PC-9 (cell line): ENCODE data around the gene CCDC8. TPM values are rescaled to one million over a fixed set of nuclear protein-coding genes. Genes with fewer than 3 reads are reported as not detected.

Experiments
- BruUV-seq: library from RNA; stranded (reverse); fragments of 400-500 nt; replicated peaks from 2 replicates; lab custom pipeline; 2021; lab: Mats Ljungman, UMichigan
- CTCF ChIA-PET: fragments of 300-600 bp; sonication (Branson Sonifier 250); formaldehyde crosslinking; loops from one replicate; lab custom pipeline; 2022; ENCODE audit warnings: antibody characterized with exemption; lab: Charles Lee
- POLR2A ChIA-PET: fragments of 300-600 bp; sonication (Branson Sonifier 250); formaldehyde crosslinking; loops from one replicate; lab custom pipeline; 2022; ENCODE audit warnings: antibody characterized with exemption; ENCODE audit not compliant: unreplicated experiment; lab: Charles Lee
- DNase-seq, 2 experiments: peaks; one replicate each; pipeline versions ENCODE4 v3.0.0 to v3.0.0-alpha.2; 2015 to 2022; ENCODE audit warnings: mixed read lengths in 1 of 2
- H2AFZ ChIP-seq: fragments of 200-600 bp; sonication (generic); 2 replicates; pipeline ENCODE4 v1.8.1; 2017; ENCODE audit warnings: antibody characterized with exemption
- H3F3A ChIP-seq: fragments of 200-600 bp; sonication (generic); 2 replicates; pipeline ENCODE4 v1.8.1; 2017; ENCODE audit warnings: antibody characterized with exemption, mild to moderate bottlenecking, low read depth; ENCODE audit not compliant: insufficient read depth
- H3K27ac ChIP-seq: fragments of 200-600 bp; sonication (generic); 2 replicates; pipeline ENCODE4 v1.6.1; 2016; ENCODE audit warnings: mixed run types
- H3K27me3 ChIP-seq: fragments of 200-600 bp; sonication (generic); 2 replicates; pipeline ENCODE4 v1.6.1; 2016; ENCODE audit warnings: low read depth, mixed run types; ENCODE audit not compliant: insufficient read depth
- H3K36me3 ChIP-seq: fragments of 200-600 bp; sonication (generic); 2 replicates; pipeline ENCODE4 v1.6.1; 2016; ENCODE audit warnings: low read depth, mixed run types
- H3K4me1 ChIP-seq: fragments of 200-600 bp; sonication (generic); replicated peaks from 2 replicates; pipeline ENCODE4 v1.6.1; 2016; ENCODE audit warnings: mixed run types; ENCODE audit not compliant: insufficient read depth
- H3K4me2 ChIP-seq: fragments of 200-600 bp; sonication (generic); 2 replicates; pipeline ENCODE4 v1.6.1; 2017; ENCODE audit warnings: mixed run types
- H3K4me3 ChIP-seq: fragments of 200-600 bp; sonication (generic); 2 replicates; pipeline ENCODE4 v1.6.1; 2016; ENCODE audit warnings: mixed run types
- H3K79me2 ChIP-seq: fragments of 200-600 bp; sonication (generic); 2 replicates; pipeline ENCODE4 v1.6.1; 2017; ENCODE audit warnings: low read depth, mixed run types
- H3K9me2 ChIP-seq: fragments of 200-600 bp; sonication (generic); 2 replicates; pipeline ENCODE4 v1.8.1; 2017; ENCODE audit warnings: mild to moderate bottlenecking; ENCODE audit not compliant: insufficient read depth
- H3K9me3 ChIP-seq: fragments of 200-600 bp; sonication (generic); 2 replicates; pipeline ENCODE4 v1.8.1; 2016; ENCODE audit warnings: low read depth; ENCODE audit not compliant: insufficient read depth
- H4K20me1 ChIP-seq: fragments of 200-600 bp; sonication (generic); 2 replicates; pipeline ENCODE4 v1.8.1; 2017; ENCODE audit not compliant: insufficient read depth
- EZH2 ChIP-seq: fragments of 200-600 bp; sonication (generic); IDR thresholded peaks from 2 replicates; pipeline ENCODE4 v1.8.0; 2017; ENCODE audit warnings: antibody characterized with exemption, low read depth
- intact Hi-C: fragments of 100-400 bp; cut with micrococcal nuclease; formaldehyde crosslinking; loops from one replicate; pipeline ENCODE4 v1.10.0; 2022; ENCODE audit not compliant: unreplicated experiment
- total RNA-seq: library from RNA; stranded (reverse); gene quantifications from 2 replicates; pipeline ENCODE4 v1.2.3, GENCODE V29; 2021
- TF ChIP-seq, protein P1 (sequence below): fragments of 200-600 bp; sonication (generic); conservative IDR thresholded peaks from 2 replicates; pipeline ENCODE4 v1.6.1; 2017; ENCODE audit warnings: mixed run types, antibody characterized with exemption, mild to moderate bottlenecking, moderate library complexity

The CCDC8 gene
- total RNA-seq, 1 experiment from 2014 or later = 4.2 TPM

DNA sequence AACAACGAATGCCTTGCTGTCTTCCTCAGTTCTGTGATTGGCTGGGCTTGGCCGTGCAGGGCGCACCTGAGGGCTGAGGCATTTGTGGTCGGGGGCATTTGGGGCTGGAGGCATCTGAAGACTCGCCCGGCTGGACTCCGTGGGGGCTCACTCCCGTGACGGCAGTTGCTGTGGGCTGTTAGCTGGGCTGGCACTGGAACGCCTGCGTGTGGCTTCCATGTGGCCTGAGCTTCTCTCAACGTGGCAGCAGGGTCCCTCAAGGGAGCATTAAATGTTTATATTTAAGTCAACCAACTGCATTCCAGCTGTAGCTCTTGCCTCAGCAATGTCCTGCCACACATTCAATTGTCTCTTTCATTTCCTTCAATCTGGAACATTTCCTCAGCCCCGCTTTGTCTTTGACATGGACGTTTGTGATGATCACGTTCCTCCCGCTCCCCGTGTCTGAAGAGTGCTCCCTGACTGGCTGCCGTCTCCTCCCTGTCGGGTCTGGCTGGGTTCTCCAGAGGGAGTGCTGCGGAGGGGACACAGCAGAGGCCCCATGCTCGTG is 21.0 kb downstream of the CCDC8 start:
- H3K9me2 ChIP-seq = no peaks in the 10 kb centered on the region
- no peaks in the 10 kb centered on the region for H3K79me2 ChIP-seq
- POLR2A ChIA-PET = no interaction called here
- DNase-seq = no peak
- H3K9me3 ChIP-seq = no peaks in the 10 kb centered on the region; the same call in 1 of the 2 replicates
- 0 out of 2 replicates have a peak, but pooled peaks cover 6% of the 10 kb centered on the region for H4K20me1 ChIP-seq
- no TSS peak for BruUV-seq
- no peaks in the 10 kb centered on the region for H3K4me1 ChIP-seq
- peaks cover 28% of the 10 kb centered on the region for H3F3A ChIP-seq
- H3K36me3 ChIP-seq = peaks cover 22% of the 10 kb centered on the region; the same call in 1 of the 2 replicates
- intact Hi-C loops = no loop called here
- CTCF ChIA-PET = no interaction called here
- no peak for TF ChIP-seq EZH2
- TF ChIP-seq, protein P1, sequence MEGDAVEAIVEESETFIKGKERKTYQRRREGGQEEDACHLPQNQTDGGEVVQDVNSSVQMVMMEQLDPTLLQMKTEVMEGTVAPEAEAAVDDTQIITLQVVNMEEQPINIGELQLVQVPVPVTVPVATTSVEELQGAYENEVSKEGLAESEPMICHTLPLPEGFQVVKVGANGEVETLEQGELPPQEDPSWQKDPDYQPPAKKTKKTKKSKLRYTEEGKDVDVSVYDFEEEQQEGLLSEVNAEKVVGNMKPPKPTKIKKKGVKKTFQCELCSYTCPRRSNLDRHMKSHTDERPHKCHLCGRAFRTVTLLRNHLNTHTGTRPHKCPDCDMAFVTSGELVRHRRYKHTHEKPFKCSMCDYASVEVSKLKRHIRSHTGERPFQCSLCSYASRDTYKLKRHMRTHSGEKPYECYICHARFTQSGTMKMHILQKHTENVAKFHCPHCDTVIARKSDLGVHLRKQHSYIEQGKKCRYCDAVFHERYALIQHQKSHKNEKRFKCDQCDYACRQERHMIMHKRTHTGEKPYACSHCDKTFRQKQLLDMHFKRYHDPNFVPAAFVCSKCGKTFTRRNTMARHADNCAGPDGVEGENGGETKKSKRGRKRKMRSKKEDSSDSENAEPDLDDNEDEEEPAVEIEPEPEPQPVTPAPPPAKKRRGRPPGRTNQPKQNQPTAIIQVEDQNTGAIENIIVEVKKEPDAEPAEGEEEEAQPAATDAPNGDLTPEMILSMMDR = no peak
- no peaks in the 10 kb centered on the region for H3K27me3 ChIP-seq
- H3K4me3 ChIP-seq = no peak overlapping the region
- H3K27ac ChIP-seq = no peak overlapping the region
- H2AFZ ChIP-seq = no peak overlapping the region
- no peak overlapping the region for H3K4me2 ChIP-seq

DNA sequence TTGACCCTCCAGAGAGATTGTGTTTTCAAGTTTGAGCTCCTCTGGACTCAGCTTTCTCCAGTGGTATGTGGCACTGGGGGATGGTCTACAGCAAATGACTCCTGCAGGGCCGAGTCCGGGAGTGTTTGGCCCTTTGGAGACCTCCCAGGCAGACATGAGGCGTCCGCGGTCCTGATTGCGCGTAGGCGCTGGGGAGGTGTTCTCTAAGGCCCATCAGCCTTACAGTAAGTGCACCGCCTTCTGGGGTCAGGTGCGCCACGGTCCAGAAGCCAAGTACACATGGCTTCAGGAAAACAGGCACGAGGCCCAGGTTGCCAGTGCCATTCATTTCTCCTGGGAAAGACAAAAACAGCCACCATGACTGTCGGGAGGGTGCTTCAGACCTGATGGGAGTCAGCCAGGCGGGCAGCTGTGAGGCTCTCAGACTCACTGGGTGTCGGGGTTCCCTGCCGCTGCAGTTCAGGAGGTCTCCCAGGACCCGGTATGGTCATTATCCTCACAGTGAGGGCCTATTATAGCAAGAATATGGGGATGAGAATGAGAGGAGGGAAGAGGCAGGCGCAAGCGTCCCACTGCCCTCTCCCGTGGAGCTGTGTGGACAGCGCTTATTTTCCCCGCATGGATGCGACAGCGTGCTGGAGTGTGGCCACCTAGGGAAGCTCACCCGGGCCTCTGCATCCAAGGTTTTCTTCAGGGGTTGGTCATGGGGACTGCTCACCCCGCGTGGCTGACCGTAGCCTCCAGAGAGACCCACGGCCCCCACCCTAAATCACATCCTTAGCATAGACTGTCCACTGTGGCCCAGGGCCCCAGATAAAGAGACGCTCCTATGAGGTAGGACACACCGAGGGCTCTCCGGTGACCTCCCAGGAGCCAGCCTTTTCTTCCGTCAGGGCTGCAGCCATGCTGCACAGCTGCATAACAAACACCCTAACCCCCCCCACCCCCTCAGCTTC is 21.8 kb downstream of the CCDC8 start:
- BruUV-seq = no TSS peak
- POLR2A ChIA-PET = no interaction called here
- Histone ChIP-seq H3K4me1 (no peaks in the 10 kb centered on the region), H3K4me2 (no peak overlapping the region), H3F3A (peaks cover 26% of the 10 kb centered on the region; the same call in 1 of the 2 replicates), H4K20me1 (0 out of 2 replicates have a peak, but pooled peaks cover 6% of the 10 kb centered on the region), H2AFZ (no peak overlapping the region), H3K27ac (no peak overlapping the region), H3K4me3 (no peak overlapping the region), H3K27me3 (no peaks in the 10 kb centered on the region), H3K36me3 (peaks cover 22% of the 10 kb centered on the region; the same call in 1 of the 2 replicates), H3K79me2 (no peaks in the 10 kb centered on the region), H3K9me3 (no peaks in the 10 kb centered on the region; the same call in 1 of the 2 replicates), H3K9me2 (no peaks in the 10 kb centered on the region)
- intact Hi-C loops = no loop called here
- CTCF ChIA-PET = interaction anchor here (0.6 kb wide), 4 partner anchors 13 to 375 kb away, joined by 4 to 6 read pairs (median 6); no protein-coding TSS in a partner anchor
- no peak for DNase-seq
- TF ChIP-seq, protein P1 = no peak
- no peak for TF ChIP-seq EZH2

GRCh38 chr19:46390866-46391265 is 22.5 kb downstream of the CCDC8 start:
- Histone ChIP-seq H3K27me3 (no peaks in the 10 kb centered on the region), H3K36me3 (peaks cover 22% of the 10 kb centered on the region; the same call in 1 of the 2 replicates), H3K27ac (no peak overlapping the region), H3K9me3 (no peaks in the 10 kb centered on the region; the same call in 1 of the 2 replicates), H4K20me1 (0 out of 2 replicates have a peak, but pooled peaks cover 6% of the 10 kb centered on the region), H3F3A (peaks cover 24% of the 10 kb centered on the region; the same call in 1 of the 2 replicates), H3K4me3 (no peak overlapping the region), H2AFZ (no peak overlapping the region), H3K4me2 (no peak overlapping the region), H3K4me1 (no peaks in the 10 kb centered on the region), H3K79me2 (no peaks in the 10 kb centered on the region), H3K9me2 (no peaks in the 10 kb centered on the region)
- intact Hi-C loops = no loop called here
- no peak for DNase-seq
- CTCF ChIA-PET = interaction anchor here (0.6 kb wide), 3 partner anchors 46 to 374 kb away, joined by 4 to 6 read pairs (median 5); no protein-coding TSS in a partner anchor
- no TSS peak for BruUV-seq
- POLR2A ChIA-PET = no interaction called here
- TF ChIP-seq, protein P1 = no peak
- no peak for TF ChIP-seq EZH2
